KMS-11 (cell line): ENCODE results near the gene POU2F1.

ENCODE experiments used
- H2AFZ ChIP-seq: fragments of 200-600 bp; sonication (generic); 2 replicates; pipeline ENCODE4 v1.6.1; 2016; ENCODE audit warnings: antibody characterized with exemption, mixed run types, low read depth
- H3K27ac ChIP-seq: fragments of 200-600 bp; sonication (generic); 2 replicates; pipeline ENCODE4 v1.6.1; 2016; ENCODE audit warnings: mild to moderate bottlenecking, mixed run types
- H3K27me3 ChIP-seq: fragments of 200-600 bp; sonication (generic); 2 replicates; pipeline ENCODE4 v1.6.1; 2017; ENCODE audit warnings: mild to moderate bottlenecking, low read depth, mixed run types, moderate library complexity; ENCODE audit not compliant: insufficient read depth
- H3K36me3 ChIP-seq: fragments of 200-600 bp; sonication (generic); 2 replicates; pipeline ENCODE4 v1.6.1; 2017; ENCODE audit warnings: mild to moderate bottlenecking, mixed run types; ENCODE audit not compliant: insufficient read depth
- H3K4me1 ChIP-seq: fragments of 200-600 bp; sonication (generic); 2 replicates; pipeline ENCODE4 v1.6.1; 2016; ENCODE audit warnings: mild to moderate bottlenecking, low read depth, mixed run types; ENCODE audit not compliant: poor library complexity, severe bottlenecking
- H3K4me2 ChIP-seq: fragments of 200-600 bp; sonication (generic); 2 replicates; pipeline ENCODE4 v1.7.0; 2016; ENCODE audit warnings: mild to moderate bottlenecking, mixed run types
- H3K4me3 ChIP-seq: fragments of 200-600 bp; sonication (generic); IDR thresholded peaks from 2 replicates; pipeline ENCODE4 v1.6.1; 2017; ENCODE audit warnings: low read depth, low read length, mixed read lengths; ENCODE audit not compliant: insufficient read depth
- H3K79me2 ChIP-seq: fragments of 200-600 bp; sonication (generic); 2 replicates; pipeline ENCODE4 v1.6.1; 2016; ENCODE audit warnings: low read depth, mixed run types; ENCODE audit not compliant: insufficient read depth
- H3K9ac ChIP-seq: fragments of 200-600 bp; sonication (generic); 2 replicates; pipeline ENCODE4 v1.6.1; 2016; ENCODE audit warnings: mild to moderate bottlenecking, mixed run types
- H4K20me1 ChIP-seq: fragments of 200-600 bp; sonication (generic); 2 replicates; pipeline ENCODE4 v1.6.1; 2016; ENCODE audit warnings: mild to moderate bottlenecking, mixed run types; ENCODE audit not compliant: insufficient read depth
- CTCF ChIP-seq: fragments of 200-600 bp; sonication (generic); conservative IDR thresholded peaks from 2 replicates; pipeline ENCODE4 v1.6.1; 2017; ENCODE audit warnings: low read depth, mild to moderate bottlenecking, antibody characterized with exemption, low read length, moderate library complexity, mixed read lengths

POU2F1 gene

GRCh38 chr1:167432780-167433179, 212.1 kb downstream of the POU2F1 start:
- Histone ChIP-seq H4K20me1 (no peaks in the 10 kb centered on the region), H3K4me2 (no peak overlapping the region), H3K4me1 (no peaks in the 10 kb centered on the region), H3K9ac (no peak overlapping the region), H3K27ac (no peak overlapping the region), H3K4me3 (no peak overlapping the region), H3K27me3 (no peaks in the 10 kb centered on the region), H3K79me2 (no peaks in the 10 kb centered on the region), H3K36me3 (no peaks in the 10 kb centered on the region), H2AFZ (no peak overlapping the region)
- no peak for TF ChIP-seq CTCF

GRCh38 chr1:167433884-167434283, 213.2 kb downstream of the POU2F1 start:
- Histone ChIP-seq H3K4me2 (no peak overlapping the region), H3K27ac (no peak overlapping the region), H3K36me3 (no peaks in the 10 kb centered on the region), H3K4me1 (no peaks in the 10 kb centered on the region), H3K9ac (no peak overlapping the region), H3K4me3 (no peak overlapping the region), H4K20me1 (no peaks in the 10 kb centered on the region), H3K79me2 (no peaks in the 10 kb centered on the region), H3K27me3 (no peaks in the 10 kb centered on the region), H2AFZ (no peak overlapping the region)
- TF ChIP-seq CTCF: no peak

GRCh38 chr1:167434306-167434705, 213.6 kb downstream of the POU2F1 start:
- H3K27me3 ChIP-seq: no peaks in the 10 kb centered on the region
- no peak overlapping the region for H3K27ac ChIP-seq
- no peaks in the 10 kb centered on the region for H3K4me1 ChIP-seq
- H2AFZ ChIP-seq: no peak overlapping the region
- no peak overlapping the region for H3K4me2 ChIP-seq
- H4K20me1 ChIP-seq: no peaks in the 10 kb centered on the region
- no peaks in the 10 kb centered on the region for H3K36me3 ChIP-seq
- no peak overlapping the region for H3K9ac ChIP-seq
- H3K79me2 ChIP-seq: no peaks in the 10 kb centered on the region
- TF ChIP-seq CTCF: no peak
- H3K4me3 ChIP-seq: no peak overlapping the region

GRCh38 chr1:167435484-167435883, 214.8 kb downstream of the POU2F1 start:
- no peaks in the 10 kb centered on the region for H3K79me2 ChIP-seq
- no peak overlapping the region for H3K4me2 ChIP-seq
- H3K4me3 ChIP-seq: no peak overlapping the region
- no peaks in the 10 kb centered on the region for H3K27me3 ChIP-seq
- H3K9ac ChIP-seq: no peak overlapping the region
- TF ChIP-seq CTCF: no peak
- H3K4me1 ChIP-seq: no peaks in the 10 kb centered on the region
- no peak overlapping the region for H2AFZ ChIP-seq
- H3K27ac ChIP-seq: no peak overlapping the region
- no peaks in the 10 kb centered on the region for H4K20me1 ChIP-seq
- no peaks in the 10 kb centered on the region for H3K36me3 ChIP-seq
